HG02885 (cell line): ENCODE measurements around the gene TMEM72.

Experiments
- ATAC-seq: cut with Tn5 transposase; IDR thresholded peaks from one replicate; pipeline ENCODE4 v1.9.1; 2021; ENCODE audit warnings: mild to moderate bottlenecking; ENCODE audit not compliant: unreplicated experiment, poor library complexity

Gene TMEM72

DNA sequence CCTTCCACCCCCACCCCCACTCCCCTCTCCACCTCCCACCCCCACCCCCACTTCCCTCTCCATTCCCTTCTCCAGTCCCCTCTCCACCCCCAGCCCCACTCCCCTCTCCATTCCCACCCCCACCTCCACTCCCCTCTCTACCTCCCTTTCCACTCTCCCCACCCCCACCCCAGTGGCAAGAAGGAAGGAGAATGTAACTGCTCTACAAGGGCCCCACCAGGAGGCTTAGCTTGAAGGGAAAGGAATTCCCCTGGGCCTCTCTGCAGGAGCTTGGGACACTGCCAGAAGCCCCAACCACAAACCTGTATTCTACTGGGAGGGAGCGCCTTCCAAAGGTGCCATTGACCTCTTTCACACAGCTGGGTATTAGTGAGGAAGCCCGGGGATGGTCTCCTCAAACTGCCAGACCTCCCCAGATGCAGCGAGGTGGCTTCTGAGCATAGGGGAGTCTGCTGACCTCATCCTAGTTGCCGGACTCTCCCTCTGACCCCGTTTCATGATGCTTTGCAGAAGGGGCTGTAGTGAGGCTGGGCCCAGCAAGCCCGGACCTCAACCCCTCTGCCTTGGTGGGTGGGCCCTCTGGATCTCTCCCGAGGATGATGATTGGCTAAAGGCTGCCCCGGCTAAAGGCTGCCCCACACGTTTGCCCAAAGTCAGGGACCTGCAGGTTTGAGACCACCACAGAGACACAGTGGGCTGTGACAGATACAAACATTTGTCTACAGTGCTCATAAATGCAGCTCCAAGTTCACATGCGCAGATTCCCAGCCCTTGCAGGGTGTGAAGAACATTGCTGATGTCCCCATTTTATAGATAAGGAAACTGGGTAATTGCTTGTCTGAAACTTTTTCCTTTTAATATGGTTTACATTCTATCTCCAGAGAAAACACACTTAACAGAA is 64.5 kb downstream of the TMEM72 start:
- ATAC-seq, result no peak

DNA sequence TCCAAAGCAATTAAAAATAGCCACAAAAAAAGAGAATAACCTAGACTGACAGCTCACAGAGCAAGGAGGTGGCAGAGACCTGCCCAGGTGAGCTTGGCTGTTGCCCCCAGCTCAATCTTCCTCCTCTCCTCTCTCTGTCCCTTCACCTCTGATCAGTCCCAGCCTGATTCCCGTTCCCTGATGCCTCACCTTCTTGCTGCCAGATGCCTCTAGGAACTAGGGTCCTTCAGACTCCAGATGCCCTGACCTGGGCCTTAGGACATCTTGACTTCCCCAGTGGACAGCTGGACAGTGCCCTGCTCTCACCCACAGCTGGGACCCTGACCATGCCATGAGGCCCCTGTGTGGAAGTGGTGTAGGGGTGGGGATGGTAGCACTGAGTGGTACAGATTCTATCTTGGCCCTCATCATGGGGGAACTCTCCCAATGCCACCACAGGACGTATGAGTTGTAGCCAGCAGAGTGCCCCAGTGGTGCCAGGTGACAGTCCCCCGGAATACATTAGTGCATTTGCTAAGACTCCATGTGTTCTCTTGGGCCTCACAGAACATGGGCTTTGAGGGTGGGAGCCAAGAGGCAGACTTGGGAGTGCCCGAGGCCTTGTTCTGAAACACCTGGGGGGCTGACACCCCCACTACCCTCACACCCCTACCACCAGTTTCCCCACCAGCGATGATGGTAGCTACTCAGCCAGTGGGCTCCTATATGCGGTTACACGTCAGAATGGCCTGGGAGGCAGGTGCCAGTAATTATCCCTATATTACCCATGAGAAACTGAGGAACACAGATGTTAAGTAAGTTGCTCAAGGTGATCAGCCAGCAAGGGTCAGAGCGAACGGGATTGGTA is 65.4 kb downstream of the TMEM72 start:
- no peak for ATAC-seq

DNA sequence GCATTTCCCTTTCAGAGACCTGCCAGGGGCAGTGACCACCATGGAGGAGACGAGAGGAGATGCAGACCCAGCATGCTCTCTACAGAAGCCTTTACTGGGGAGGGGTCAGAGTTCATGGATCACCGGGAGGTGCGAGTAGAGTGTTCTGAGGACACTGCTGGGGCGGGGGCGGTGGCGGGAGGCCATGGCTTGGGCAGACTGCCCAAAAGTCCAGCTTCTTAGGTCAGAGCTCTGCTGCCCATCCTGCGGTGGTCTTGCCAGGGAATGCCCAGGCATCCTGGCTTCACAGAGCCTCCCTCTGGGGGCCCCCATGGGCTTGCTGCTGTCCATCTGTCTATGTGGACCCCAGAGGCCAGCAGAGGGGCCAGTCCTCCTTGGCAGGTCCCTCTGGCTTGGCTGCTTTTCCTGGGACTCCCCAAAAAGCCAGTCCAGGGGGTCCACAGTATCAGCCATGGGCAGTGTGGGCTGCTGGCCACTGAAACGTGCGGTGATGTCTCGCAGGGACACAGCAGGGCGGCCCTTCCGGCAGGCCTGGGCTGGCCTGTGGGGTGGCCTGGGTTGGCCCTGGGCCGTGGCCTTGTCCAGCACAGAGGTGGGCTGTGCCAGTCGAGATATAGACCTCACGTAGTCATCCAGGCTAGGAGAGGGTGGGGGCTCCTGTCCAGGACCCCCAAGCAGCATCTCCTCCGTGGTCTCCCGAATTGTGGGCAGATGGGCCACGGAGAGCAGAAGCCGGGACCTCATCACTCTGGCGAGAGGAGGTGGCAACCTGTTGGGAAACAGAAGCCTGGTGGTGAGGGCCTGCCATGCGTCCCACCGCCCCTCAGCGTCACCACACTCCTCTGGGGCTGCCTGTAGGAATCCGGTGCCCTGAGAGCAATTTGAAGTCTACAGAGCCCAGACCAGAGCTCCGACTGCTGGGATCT is 66.4 kb downstream of the TMEM72 start:
- no peak for ATAC-seq

DNA sequence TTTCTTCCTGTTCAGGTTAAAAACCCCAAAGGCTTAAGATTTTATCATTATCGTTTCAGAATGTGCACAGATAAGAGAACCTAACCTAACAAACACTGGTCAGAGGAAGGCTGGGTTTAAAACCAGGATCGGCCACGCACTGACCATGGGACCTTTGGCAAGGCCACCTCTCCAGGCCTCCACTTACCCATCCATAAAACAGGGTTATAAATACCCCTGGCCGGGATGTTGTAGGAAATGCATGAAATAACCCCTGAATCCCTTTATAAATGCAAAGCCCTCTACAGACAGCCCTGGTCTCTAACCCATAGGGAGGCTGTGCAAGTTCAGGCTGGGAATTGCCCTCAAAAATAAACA is 67.1 kb downstream of the TMEM72 start:
- ATAC-seq, result no peak

DNA sequence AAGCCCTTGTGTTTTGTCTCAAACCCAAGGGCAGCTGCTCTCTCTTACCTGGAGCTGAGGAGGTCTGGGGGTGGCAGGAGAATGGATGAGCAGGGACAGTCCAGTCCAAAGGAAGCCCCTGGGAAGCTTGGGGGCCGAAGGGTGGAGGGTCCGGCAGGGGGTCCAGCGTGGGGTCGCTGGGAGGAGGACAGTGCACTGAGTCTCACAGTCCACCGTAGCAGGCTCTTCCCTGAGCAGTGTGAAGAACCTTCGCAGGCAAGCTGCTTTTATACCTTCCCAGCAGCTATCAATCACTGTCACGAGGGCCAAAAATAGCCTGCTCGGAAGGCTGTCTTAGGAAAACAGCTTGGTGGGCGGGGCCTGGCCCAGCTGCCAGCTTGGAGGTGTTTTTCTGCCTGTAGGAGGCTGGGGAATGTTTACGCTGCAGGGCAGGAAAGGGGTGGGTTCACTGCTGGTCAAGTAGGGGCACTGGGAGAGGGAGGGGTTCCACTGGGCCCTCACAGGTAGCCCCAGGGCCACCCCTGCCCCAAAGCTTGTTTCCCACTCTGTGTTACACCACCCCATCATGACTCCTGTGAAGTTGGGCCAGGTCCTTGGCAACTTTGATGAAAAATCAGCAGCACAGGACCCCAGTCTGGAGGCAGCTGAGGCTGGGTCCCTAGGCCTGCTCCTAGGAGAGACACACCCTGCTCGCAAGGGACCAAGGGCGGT is 67.6 kb downstream of the TMEM72 start, which contains the start of gene DEPP1:
TSS of gene DEPP1 (minus strand) at position 240 of the 711 bp plus-strand sequence. CDS start 779 bp downstream, outside the sequence.
- no peak for ATAC-seq

DNA sequence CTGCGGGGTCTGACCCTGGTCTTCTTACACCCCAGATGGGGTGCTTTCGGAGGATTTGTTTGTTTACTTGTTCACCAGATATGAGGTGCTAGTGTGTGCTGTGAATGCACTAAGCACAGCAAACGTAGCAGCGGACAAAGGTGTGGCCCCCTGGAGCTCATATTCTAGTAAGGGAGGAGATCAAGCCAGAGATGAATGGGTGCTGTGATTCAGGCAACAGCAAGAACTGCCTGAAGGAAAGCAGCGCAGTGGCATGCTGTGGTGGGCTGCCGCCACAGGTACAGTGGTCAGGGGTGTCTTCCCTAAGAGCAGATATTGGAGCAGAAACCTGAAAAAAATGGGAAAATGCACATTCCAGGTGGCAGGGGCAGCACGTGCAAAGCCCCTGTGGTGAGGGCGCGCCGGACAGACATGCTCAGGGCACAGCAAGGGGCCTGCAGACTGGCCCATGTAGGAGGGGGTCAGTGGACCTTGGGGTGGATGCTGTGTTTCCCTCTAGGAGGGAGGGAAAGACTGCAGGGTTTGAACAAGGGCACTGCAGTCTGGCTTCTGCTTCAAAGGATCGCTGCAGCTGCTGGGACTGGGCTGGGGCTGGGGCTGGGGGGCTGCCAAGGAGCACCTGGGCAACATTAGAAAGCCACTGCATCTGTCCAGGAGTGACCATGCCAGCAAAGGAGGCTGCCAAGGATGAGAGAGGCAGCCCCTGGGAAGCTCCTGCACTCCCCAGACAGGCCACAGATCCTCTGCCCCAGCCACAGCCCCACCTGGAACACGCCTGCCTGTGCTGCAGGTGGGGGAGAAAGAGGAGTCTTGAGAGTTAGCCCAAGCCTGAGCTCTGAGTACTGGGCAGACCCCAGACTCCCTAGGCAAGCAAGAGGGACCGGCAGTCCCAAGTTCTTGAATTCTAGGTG is 68.4 kb downstream of the TMEM72 start:
- ATAC-seq, result no peak

DNA sequence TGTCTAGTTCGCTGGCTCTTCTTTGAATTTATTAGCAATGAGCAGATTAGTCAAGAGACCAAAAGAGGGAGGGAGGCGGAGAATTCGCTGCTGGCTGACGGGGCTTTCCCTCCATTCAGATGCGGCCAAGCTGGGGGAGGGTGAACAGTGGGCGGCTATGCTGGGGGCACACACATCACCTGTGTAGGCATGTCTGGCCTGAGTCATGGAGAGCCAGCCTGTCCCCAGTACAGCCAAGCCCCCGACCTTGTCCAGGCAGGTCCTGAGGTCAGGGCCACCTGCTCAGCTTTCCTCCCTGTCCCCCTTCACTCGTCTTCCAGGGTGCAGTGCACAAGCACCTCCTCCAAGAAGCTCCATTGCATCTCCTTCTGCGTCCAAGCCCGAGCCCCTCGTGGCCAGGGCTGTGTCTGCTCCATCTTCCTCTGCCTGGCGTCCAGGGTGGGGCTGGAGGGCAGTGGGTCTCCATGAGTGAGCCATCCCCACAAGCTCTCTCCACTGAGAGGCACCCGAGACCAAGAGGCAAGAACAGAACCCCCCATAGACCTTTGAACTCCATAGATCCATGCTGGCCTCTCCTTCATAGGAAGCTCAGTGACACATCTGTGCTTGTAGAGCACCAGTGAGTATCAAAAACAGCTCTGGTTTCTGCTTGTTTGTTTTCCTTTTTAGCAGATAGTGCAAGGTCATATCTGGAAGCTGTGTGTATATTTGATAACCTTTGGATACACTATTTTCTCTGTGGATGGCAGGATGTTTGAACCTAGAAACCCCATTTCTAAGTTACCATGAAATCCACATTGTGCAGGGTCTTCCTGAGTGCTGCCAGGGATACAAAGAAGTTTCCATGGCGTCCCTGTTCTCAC is 69.4 kb downstream of the TMEM72 start:
- ATAC-seq, result peak; percentile 41

DNA sequence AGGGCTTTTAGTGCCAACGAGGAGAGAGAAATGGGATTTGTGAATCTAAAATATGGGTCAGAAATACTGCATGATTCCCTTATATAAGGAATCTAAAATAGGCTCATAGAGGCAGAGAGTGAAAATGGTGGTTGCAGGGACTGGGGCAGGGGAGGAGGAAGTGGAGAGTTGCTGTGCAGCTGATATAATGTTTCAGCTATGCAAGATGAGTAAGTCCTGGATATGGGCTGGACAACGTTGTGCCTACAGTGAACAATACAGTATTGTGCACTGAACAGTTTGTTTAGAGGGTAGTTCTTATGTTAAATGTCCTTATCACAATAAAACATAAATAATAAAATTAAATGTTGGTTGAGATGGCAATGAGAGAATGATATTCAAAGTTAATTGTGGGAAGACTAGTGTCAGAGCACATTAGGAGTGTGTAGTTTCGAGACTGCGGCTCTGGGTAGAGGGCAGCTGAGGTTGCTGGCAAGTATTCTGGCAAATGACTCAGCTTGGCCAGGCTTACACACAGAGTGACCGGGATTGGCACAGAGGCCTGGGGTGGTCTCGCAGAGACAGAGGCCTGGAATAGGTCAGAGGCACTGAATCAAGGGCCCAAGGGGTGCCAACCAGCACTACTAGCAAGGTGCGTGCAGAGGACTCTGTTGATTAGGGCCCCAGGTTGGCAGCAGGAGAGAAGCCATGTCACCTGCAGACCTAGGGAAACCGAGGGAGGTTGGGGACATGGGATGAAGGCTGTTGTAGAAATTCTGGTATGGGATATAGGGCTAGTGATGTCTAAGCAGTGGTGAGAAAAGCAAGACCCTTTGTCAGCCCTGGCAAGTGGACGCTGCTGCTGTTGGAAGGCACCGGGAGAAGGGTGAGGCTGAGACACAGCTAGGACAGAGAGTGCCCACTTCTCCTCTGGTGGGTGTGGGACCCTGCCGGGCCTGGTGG is 70.3 kb downstream of the TMEM72 start:
- ATAC-seq, result peak; percentile 81

DNA sequence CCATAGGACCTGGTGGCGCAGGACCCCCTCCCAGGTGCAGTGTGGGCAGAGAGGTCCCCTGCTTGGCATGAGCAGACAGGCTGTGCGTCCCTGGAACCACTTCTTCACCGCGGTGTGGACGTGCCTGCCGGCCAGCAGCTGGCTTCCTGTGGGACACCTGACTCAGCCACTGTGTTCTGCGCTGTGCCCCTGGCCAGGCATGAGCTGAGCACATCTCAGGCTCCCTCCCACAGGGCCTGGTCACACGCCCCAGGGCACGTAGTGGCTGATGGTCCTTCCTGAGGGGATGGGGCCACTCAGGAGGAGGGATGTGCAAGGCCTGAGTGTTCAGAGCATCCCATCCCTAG is 71.0 kb downstream of the TMEM72 start:
- ATAC-seq, result no peak

DNA sequence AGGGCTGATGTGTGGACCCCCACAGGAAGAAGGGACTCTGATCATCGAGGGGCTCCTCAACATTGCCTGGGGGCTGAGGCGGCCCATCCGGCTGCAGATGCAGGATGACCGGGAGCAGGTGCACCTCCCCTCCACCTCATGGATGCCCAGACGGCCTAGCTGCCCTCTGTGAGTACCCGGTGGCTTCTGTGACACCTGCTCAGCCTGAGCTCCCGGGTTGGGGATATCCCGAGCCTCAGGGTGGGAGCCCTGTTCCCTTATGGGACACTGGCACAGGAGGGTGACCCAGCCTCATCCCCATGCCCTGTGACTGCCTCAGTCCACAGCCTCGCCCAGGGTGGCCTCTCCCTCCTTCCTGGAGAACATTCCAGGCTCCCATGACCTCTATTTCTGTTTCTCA is 71.4 kb downstream of the TMEM72 start:
- no peak for ATAC-seq

DNA sequence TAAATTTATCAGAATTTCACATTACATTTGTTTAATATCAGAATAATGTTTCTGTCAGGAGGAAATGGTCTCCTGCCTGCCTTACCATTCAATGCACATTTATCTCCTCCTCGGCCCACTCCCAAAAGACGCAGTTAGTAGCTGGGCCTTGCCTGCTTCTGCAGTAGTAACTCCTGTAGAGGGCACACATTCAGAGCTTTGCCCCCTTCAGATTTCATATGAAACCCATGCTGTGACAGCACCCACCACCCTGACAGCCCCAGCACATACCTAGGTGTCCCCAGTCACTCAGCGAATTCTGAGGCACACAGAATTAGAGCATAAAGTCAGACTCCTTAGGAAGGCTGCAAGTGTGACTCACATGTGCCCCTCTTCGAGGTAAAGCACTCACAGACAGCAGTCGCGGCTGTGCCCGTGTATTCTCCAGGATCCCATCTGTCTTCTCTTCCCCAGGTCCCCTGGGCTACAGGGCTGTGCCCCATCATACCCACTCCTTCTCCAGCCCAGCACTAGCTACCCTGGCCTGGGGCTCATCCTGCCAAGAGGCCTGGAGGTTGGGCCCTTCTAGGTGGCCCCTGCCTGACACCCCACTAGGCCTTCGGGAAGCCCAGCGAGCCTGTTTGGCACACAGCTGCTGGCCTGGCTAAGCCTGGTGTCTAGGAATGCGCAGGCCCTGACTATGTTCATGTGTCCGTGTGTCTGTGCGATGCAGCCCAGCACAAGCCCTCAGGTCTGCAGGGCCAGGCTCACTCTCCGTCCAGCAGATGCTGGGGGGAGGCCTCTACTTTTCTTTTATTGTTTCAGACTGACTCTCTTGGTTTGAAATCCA is 72.1 kb downstream of the TMEM72 start:
- ATAC-seq, result no peak

DNA sequence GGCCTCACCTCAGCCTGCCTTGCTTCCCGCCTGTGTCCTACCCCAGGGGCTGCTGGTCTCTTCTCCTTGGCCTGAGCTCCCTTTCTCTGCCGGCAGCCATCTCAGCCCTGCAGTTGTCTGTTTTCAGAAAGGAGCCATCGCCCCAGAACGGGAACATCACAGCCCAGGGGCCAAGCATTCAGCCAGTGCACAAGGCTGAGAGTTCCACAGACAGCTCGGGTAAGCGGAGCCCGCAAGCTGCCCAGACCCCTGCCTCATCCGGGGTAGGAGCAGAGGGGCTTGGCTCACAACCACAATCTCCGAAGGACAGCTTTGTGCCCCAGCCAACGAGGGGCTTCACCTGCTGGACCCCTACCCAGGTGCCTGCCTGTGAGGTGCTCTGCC is 72.8 kb downstream of the TMEM72 start:
- no peak for ATAC-seq

DNA sequence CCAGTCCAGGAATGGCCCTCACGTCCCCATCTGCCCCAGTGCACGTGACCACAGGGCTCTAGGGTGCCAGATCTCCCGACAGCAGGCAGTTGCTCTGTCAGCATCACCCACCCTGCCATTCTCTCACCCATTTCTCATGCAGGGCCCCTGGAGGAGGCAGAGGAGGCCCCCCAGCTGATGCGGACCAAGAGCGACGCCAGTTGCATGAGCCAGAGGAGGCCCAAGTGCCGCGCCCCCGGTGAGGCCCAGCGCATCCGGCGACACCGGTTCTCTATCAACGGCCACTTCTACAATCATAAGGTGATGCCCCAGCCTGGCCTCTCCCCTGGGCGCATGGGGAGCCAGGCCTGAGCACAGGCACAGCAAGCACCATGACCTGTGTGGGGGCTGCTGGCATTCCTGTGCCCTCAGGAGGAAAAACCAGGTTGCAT is 73.5 kb downstream of the TMEM72 start:
- no peak for ATAC-seq

DNA sequence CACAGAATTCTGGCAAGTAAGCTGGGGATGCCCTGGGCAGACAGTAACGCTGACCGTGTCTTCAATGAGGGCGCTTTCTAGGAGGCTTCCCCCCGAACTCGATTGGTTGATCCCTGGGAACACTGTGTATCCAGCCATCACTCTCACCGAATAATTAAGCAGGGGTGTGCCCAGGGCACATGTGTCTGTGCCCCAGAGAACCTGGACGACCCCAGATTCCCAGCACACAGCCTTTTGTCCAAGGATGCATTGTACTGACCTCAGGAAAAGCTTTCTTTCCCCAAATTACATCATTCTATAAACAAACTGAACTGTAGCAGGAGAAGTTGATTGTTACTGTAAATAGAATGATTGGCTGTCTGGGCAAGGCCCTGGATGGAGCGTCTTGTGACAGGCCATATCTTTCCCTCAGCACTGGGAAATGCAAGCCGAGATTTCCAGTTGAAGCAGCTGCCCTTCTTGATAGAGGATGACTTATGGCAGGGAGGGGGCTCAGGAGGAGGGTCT is 74.1 kb downstream of the TMEM72 start:
- no peak for ATAC-seq

DNA sequence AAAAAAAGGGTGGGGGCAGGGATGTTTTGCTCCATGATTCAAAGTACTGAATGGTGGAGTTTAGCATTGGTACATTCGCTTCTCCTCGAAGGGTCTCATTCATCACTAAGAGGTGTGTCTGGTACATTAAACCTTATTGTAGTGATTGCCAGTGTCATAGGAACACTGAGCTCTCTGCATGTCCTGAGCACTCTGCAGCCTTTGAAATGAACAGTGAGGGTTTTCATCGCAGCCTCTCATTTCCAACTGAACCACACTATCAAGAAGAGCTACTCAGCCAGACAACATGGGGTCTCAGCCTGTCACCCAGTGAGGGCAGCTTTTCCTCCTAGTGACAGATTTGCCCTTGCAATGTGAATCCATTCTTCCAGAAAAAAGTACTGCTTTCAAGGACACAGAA is 75.0 kb downstream of the TMEM72 start:
- ATAC-seq, result no peak
